Measurements from ENCODE around the gene ZNF154. TPM values are rescaled to one million over a fixed set of nuclear protein-coding genes. Genes with fewer than 3 reads are reported as not detected.

The ZNF154 gene
- total RNA-seq, 1 experiment from 2014 or later: 20.0 TPM

DNA sequence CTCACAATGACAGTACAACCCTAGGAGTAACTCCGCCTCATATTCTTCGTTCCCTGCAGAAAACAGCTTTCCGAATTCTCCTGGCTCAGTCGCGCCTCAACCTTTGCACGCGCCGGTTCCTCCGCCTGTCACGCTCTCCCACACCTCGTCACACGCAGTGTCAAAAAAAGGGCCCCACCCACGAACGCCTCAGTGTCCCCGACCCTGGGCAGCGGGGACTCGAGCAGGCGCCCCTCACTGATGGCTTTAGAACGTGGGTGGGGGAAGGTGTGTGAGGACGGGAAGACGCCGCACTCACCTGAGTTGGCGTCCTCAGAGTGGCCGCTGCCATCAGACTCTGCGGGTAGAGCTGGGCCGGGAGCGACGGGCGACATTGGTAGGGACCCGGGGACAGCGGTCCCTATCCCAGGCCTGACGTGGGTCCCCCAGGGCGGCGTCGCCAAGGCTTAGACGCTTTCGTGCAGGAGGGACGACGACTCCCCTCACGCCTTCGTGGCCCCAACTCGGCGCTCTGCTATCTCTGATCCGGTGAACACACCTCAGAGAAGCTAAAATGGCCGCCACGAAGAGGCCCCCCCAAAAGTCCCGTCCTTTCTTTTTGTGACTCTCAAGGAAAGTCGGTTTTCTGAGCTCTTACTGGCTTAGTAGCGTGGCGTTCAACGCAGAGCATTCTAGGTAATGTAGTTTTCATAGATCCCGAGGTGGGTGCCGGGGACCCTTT lies at the start of gene ZNF154 (continued):
- TF ChIP-seq IRF2 (CRISPR knock-in tag; IDR thresholded peaks at IDR 0.05; ENCODE audit: borderline replicate concordance, low read depth) (no peak), ZNF263 (CRISPR knock-in tag; IDR thresholded peaks at IDR 0.05; ENCODE audit: low read depth) (no peak), KAT7 (CRISPR knock-in tag; IDR thresholded peaks at IDR 0.05; ENCODE audit: borderline replicate concordance) (no peak), NR3C1 (CRISPR knock-in tag; conservative IDR thresholded peaks at IDR 0.05; ENCODE audit: low read depth) (no peak), TEAD4 (CRISPR knock-in tag; IDR thresholded peaks at IDR 0.05) (no peak), CBFB (CRISPR knock-in tag; IDR thresholded peaks at IDR 0.05; ENCODE audit: low read depth) (no peak), TCF7 (CRISPR knock-in tag; IDR thresholded peaks at IDR 0.05; ENCODE audit: low read depth) (no peak), ELF4 (CRISPR knock-in tag; IDR thresholded peaks at IDR 0.05; ENCODE audit: low read depth) (no peak), GABPB1 (CRISPR knock-in tag; IDR thresholded peaks at IDR 0.05) (no peak), ETV6 (CRISPR knock-in tag; IDR thresholded peaks at IDR 0.05) (peak; percentile 70; the same call in 1 of the 2 replicates), ARID4B (CRISPR knock-in tag; IDR thresholded peaks at IDR 0.05; ENCODE audit: borderline replicate concordance) (peak; percentile 65; the same call in 1 of the 2 replicates), ZBTB21 (CRISPR knock-in tag; IDR thresholded peaks at IDR 0.05; ENCODE audit: borderline replicate concordance) (no peak), MXD4 (CRISPR knock-in tag; IDR thresholded peaks at IDR 0.05; ENCODE audit: borderline replicate concordance) (no peak), GTF2I (CRISPR knock-in tag; conservative IDR thresholded peaks at IDR 0.05) (no peak), ERG (CRISPR knock-in tag; IDR thresholded peaks at IDR 0.05) (0 out of 2 replicates have a peak, but pooled peaks have one; percentile 25), MYBL2 (CRISPR knock-in tag; IDR thresholded peaks at IDR 0.05) (0 out of 2 replicates have a peak, but pooled peaks have one; percentile 16), AR (CRISPR knock-in tag; IDR thresholded peaks at IDR 0.05) (no peak), MAX (CRISPR knock-in tag; IDR thresholded peaks at IDR 0.05) (peak; percentile 78; the same call in 1 of the 2 replicates)
- TF ChIP-seq, protein P1, sequence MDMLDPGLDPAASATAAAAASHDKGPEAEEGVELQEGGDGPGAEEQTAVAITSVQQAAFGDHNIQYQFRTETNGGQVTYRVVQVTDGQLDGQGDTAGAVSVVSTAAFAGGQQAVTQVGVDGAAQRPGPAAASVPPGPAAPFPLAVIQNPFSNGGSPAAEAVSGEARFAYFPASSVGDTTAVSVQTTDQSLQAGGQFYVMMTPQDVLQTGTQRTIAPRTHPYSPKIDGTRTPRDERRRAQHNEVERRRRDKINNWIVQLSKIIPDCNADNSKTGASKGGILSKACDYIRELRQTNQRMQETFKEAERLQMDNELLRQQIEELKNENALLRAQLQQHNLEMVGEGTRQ (CRISPR knock-in tag; IDR thresholded peaks at IDR 0.05): no peak; the same call in 1 of the 2 replicates
- TF ChIP-seq, protein P2, sequence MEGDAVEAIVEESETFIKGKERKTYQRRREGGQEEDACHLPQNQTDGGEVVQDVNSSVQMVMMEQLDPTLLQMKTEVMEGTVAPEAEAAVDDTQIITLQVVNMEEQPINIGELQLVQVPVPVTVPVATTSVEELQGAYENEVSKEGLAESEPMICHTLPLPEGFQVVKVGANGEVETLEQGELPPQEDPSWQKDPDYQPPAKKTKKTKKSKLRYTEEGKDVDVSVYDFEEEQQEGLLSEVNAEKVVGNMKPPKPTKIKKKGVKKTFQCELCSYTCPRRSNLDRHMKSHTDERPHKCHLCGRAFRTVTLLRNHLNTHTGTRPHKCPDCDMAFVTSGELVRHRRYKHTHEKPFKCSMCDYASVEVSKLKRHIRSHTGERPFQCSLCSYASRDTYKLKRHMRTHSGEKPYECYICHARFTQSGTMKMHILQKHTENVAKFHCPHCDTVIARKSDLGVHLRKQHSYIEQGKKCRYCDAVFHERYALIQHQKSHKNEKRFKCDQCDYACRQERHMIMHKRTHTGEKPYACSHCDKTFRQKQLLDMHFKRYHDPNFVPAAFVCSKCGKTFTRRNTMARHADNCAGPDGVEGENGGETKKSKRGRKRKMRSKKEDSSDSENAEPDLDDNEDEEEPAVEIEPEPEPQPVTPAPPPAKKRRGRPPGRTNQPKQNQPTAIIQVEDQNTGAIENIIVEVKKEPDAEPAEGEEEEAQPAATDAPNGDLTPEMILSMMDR (IDR thresholded peaks at IDR 0.05): no peak
- TF ChIP-seq, protein P3, sequence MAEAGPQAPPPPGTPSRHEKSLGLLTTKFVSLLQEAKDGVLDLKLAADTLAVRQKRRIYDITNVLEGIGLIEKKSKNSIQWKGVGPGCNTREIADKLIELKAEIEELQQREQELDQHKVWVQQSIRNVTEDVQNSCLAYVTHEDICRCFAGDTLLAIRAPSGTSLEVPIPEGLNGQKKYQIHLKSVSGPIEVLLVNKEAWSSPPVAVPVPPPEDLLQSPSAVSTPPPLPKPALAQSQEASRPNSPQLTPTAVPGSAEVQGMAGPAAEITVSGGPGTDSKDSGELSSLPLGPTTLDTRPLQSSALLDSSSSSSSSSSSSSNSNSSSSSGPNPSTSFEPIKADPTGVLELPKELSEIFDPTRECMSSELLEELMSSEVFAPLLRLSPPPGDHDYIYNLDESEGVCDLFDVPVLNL (CRISPR knock-in tag; IDR thresholded peaks at IDR 0.05; ENCODE audit: borderline replicate concordance, low read depth): no peak
